Right hindlimb (tissue), 1 donor: ENCODE data around the gene ZRANB1.
"Not testable (repeated sequence)": the region's sequence is repeated elsewhere in the genome, so short reads cannot be mapped to it uniquely, and the experiment has no call there.

Experiments used
- DNase-seq: peaks from one replicate; pipeline ENCODE4 v3.0.0-alpha.2; 2018

The ZRANB1 gene

DNA sequence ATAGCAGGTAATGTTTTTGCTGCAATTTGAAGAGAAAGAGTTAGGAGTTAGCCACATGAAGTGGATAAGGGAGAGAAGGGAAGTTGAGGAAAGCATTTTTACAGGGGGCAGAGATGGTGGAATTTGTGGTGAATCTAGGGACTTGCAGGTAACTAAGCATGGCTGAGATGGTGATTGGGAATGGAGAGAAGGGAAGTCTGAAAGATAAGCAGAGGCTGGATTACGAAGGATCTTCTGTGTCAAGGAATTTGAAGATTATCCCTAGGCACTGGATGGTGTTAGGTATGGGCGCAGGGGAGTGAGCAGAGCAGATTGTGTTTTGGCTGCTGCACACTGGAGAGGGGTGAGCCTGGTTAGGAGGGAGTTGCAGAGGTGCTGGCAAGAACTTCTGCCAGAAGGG, 25.3 kb downstream of the ZRANB1 start:
- DNase-seq: no peak

DNA sequence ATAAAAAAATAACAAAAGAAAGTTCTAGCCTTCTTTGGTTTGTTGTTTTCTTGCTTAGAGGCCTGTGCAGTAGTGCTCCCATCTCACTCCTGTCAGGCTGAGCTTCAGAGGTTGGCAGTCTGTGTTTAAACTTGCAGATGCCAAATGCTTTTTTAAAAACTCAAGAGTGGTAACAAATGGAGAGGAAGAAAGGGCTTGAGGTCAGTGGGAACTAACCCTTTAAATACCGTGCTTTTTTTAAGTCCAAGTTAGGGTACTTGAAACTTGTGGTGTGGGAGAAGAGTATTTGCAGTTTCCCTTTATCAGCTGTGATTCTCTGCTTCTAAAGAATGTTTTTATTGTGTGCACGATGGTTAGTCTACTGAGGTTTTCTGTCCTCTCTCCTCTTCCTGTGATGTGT, 29.4 kb downstream of the ZRANB1 start:
- DNase-seq: no peak

GRCh38 chr10:124972637-124973036, 30.7 kb downstream of the ZRANB1 start:
- DNase-seq: no peak

DNA sequence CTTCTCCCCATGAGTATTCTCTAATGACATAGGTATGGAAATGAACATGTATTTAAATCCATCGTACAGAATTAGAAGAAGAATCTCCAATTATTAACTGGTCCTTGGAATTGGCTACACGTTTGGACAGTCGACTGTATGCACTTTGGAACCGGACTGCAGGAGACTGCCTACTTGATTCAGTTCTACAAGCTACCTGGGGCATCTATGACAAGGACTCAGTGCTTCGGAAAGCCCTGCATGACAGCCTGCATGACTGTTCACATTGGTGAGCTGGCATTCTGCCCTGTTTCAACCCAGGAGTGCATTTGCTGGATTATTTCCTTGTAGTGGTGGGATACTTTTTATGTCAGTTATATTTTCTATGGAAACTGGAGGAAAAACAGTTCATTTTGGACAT, 32.2 kb downstream of the ZRANB1 start:
- DNase-seq: no peak

GRCh38 chr10:124975977-124976514, 34.1 kb downstream of the ZRANB1 start:
- DNase-seq: no peak

GRCh38 chr10:124977161-124977560, 35.2 kb downstream of the ZRANB1 start:
- DNase-seq: no peak

- no peak for DNase-seq
Observed at GRCh38 chr10:124977648-124978375, 35.9 kb downstream of the ZRANB1 start.

DNA sequence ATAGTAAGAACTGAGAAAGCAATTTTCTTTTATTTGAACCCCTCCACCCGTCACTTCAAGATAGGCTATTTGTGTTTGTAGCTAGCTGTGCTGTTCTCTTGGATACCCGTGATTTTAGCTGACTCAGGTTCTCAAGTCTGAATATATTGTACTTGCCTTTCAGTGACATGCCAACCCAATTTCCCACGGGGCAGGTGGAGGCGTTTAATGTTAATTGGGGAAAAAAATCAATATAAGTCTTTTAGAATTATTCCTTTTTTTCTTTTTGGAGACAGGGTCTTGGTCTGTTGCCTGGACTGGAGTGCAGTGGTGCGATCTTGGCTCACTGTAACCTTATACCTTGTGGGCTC, 36.4 kb downstream of the ZRANB1 start:
- DNase-seq: no peak

GRCh38 chr10:124983321-124983720, 41.4 kb downstream of the ZRANB1 start:
- DNase-seq: no peak

- DNase-seq: no peak
Observed at GRCh38 chr10:124984376-124984775, 42.5 kb downstream of the ZRANB1 start.

DNA sequence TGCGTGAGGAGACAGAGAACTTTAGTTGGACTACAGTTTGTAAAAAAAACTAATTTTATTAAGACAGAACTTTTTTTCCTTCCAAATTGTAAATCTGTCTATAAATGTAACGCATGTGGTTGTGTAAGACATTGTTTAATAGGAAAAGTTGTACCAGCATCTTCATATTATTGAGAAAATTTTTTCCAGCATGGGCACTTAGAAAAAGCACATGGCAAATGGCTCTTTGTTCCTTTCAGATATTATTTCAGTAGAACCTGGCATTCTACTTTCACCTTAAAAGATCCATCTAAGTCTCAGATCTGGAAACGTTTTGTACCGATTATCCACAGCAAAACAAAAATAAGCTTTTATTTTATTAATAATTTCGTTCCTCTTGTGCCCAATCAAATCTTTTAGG, 43.2 kb downstream of the ZRANB1 start:
- no peak for DNase-seq

DNA sequence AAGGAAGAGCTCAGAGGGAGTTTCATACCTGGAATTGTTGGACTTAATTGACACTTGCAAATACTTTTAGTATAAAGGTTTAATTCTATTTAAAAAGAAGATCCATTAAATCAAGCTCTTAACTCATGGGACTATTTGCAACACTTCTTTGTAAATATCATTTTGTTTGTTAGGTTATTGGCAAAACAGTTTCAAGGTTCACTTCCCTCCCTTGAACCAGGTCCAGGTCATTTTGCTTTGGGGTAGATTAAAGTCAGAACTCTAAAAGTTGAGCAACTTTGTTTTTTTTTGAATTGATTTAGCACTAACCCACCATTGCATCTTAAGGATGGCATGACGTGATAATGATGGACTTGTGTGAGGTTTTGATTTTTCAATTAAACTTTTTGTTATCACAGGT, 45.9 kb downstream of the ZRANB1 start:
- no peak for DNase-seq

DNA sequence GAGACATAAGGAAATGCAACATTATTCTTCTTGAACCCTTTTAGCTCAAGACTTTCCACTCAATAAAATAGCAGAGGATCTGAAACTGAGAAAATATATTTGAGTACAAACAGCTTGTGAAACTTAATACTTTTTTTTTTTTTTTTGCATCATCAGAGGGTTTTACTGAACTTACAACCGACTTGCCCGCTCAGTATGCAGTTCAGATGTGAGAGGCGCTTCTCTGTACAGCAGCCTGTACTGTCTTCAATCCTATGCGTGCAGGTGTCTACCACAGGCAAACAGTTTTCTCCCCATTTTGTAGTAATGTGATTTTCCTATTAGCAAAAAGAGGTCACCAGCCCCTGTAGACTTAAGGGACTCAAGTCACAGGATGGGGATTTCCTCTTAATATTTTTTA, 46.8 kb downstream of the ZRANB1 start:
- DNase-seq: not testable (repeated sequence)

- DNase-seq: no peak
Observed at GRCh38 chr10:124989526-124989925, 47.6 kb downstream of the ZRANB1 start.

GRCh38 chr10:124990671-124991625, 49.0 kb downstream of the ZRANB1 start:
- DNase-seq: no peak

DNA sequence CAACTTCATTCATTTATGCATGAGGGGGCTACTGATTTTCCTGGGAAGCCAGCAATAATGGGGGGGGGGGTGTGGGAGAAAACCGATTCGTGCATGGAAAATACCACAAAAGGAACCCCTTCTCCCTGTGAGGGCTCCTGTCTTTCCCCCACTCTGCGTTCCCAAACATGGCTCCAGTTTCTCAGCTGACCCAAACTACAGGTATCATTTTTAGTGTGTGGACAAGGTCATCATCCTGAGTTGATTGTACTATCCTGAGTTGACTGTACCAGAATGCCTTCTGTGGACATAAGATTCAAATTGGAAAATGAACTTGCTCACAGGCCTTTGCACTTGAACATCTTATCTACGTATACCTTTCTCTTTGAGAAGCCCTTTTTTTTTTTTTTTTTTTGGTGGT, 49.9 kb downstream of the ZRANB1 start:
- no peak for DNase-seq

- peak; percentile 71 for DNase-seq
Observed at GRCh38 chr10:124992462-124993344, 50.8 kb downstream of the ZRANB1 start.

DNA sequence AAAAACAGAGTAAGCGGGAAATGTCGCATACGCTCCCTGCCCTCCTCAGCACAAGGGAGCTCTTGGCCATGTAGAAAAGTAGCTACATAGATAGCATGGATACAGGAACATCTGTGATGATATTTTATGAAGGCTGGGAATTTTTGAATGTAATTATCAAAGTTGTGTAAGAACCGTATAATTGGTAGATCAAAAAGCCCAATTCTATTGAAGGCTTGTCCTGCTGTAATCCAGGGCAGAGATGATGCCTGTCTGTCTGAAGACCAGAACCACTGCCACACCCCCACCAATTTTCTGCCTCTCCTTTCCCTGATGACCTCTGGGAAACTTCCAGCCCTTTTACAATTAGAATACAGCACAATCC, 51.4 kb downstream of the ZRANB1 start:
- no peak for DNase-seq

DNA sequence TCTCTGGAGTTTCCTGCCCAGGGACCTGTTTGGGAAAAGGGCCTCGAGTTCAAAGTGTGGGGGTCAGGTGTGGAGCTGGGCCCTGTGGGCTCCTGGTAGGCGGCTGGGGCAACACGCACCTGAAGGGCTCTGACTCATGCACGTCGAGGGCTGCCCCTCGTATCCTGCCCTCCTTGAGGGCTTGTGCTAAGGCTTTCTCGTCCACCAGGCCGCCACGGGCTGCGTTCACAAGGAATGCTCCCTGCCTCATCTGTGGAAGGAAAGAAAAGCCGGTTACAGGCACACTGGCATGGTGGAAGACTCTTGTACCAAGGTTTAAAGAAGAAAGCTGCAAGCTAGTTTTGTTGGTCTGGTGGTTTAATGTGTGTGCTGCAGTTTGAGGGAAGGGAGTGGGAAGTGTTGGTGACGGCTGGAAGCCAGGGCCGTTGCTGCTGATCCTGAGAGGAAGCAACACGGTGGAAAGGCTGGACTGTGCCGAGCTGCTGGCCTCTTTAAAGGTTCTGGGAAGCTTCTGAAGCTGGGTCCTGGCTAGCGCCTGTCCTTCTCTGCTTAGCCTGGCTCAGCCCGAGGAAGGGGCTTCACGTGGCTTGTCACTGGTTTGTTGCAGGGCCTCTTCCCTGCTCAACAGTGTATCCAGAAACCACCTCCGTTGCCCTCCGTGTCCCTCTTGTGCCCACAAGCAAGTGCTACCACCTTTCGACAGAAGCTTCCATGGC, 52.0 kb downstream of the ZRANB1 start:
- no peak for DNase-seq

DNA sequence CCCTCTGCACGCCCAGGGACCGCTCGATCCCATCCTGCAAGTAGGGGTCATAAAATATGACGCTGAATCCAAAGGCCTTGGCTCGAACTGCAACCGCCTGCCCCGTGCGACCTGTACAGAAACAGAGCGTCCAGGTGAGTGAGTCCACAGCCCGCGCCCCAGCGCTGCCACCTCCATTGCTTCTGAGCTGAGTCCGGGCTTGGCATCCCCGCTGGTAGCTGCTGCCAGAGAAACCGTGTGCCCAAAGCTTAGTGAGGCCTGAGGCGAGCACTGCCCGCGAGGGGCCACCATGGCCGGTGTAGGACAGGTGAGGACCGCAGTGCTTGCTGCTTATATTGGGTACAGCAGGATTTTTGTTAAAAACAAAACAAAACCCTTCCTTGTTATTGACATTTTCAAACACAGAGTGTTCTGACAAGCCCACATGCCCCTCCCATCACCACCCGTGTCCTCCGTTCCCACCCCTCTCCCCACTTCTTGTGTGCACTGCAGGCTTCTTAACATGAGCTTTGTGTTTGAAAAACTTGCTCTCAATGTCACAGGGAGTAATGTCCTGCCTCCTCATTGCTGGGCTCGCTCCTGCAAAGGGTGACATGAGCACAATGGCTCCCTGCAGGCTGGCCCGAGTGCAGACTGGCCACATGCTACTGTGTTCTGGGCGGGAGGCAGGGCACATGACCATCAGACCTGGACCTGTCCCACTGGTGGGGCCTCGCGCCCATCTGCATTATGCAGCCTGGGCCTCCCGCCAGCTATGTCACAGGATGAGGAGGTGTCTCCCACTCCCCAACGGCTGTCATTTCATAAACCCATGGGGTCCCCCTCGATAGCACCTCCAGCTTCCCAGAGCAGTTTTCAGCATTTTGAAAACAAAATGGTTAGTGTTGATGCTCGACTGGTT, 52.9 kb downstream of the ZRANB1 start:
- DNase-seq: no peak

- DNase-seq: no peak
Observed at GRCh38 chr10:124995605-124996004, 53.7 kb downstream of the ZRANB1 start.
